GM23248 (cell line): ENCODE measurements around the gene SELENOF. TPM values are rescaled to one million over a fixed set of nuclear protein-coding genes. Genes with fewer than 3 reads are reported as not detected.

Experiments used
- DNase-seq: peaks from one replicate; pipeline ENCODE4 v3.0.0-alpha.2; 2015
- H2AFZ ChIP-seq: fragments of 200-600 bp; sonication (generic); 2 replicates; pipeline ENCODE4 v1.6.1; 2016; ENCODE audit warnings: antibody characterized with exemption
- H3F3A ChIP-seq: fragments of 200-600 bp; sonication (generic); 2 replicates; pipeline ENCODE4 v1.6.1; 2016; ENCODE audit warnings: mild to moderate bottlenecking, antibody characterized with exemption, mixed run types; ENCODE audit not compliant: insufficient read depth
- H3K27ac ChIP-seq: fragments of 200-600 bp; sonication (generic); 2 replicates; pipeline ENCODE4 v1.5.1; 2016; ENCODE audit warnings: mild to moderate bottlenecking
- H3K27me3 ChIP-seq: fragments of 200-600 bp; sonication (generic); replicated peaks from 2 replicates; pipeline ENCODE4 v1.6.1; 2016; ENCODE audit warnings: mild to moderate bottlenecking; ENCODE audit not compliant: insufficient read depth
- H3K36me3 ChIP-seq: fragments of 200-600 bp; sonication (generic); 2 replicates; pipeline ENCODE4 v1.6.1; 2016; ENCODE audit warnings: low read depth, mild to moderate bottlenecking
- H3K4me1 ChIP-seq: fragments of 200-600 bp; sonication (generic); 2 replicates; pipeline ENCODE4 v1.6.1; 2016; ENCODE audit warnings: mild to moderate bottlenecking; ENCODE audit not compliant: insufficient read depth
- H3K4me2 ChIP-seq: fragments of 200-600 bp; sonication (generic); one replicate; pipeline ENCODE4 v1.6.1; 2016; ENCODE audit warnings: mild to moderate bottlenecking; ENCODE audit not compliant: unreplicated experiment
- H3K4me3 ChIP-seq: fragments of 200-600 bp; sonication (generic); 2 replicates; pipeline ENCODE4 v1.5.1; 2016; ENCODE audit warnings: mild to moderate bottlenecking
- H3K79me2 ChIP-seq: fragments of 200-600 bp; sonication (generic); 2 replicates; pipeline ENCODE4 v1.6.1; 2016; ENCODE audit warnings: mild to moderate bottlenecking; ENCODE audit not compliant: insufficient read depth
- H3K9ac ChIP-seq: fragments of 200-600 bp; sonication (generic); 2 replicates; pipeline ENCODE4 v1.6.1; 2016; ENCODE audit warnings: mild to moderate bottlenecking
- H3K9me2 ChIP-seq: fragments of 200-600 bp; sonication (generic); 2 replicates; pipeline ENCODE4 v1.6.1; 2016; ENCODE audit warnings: mixed run types, mild to moderate bottlenecking, moderate library complexity; ENCODE audit not compliant: insufficient read depth
- H3K9me3 ChIP-seq: fragments of 200-600 bp; sonication (generic); one replicate; pipeline ENCODE4 v1.6.1; 2017; ENCODE audit warnings: low read depth
- H4K20me1 ChIP-seq: fragments of 200-600 bp; sonication (generic); 2 replicates; pipeline ENCODE4 v1.6.0; 2016; ENCODE audit not compliant: insufficient read depth
- EZH2 ChIP-seq: fragments of 200-600 bp; sonication (generic); IDR thresholded peaks from 2 replicates; pipeline ENCODE4 v1.6.1; 2018; ENCODE audit warnings: antibody characterized with exemption, mild to moderate bottlenecking; ENCODE audit not compliant: insufficient read depth, poor library complexity, severe bottlenecking
- EZH2phosphoT487 ChIP-seq: fragments of 200-600 bp; sonication (generic); IDR thresholded peaks from 2 replicates; pipeline ENCODE4 v1.6.1; 2018; ENCODE audit warnings: antibody characterized with exemption, moderate library complexity, mild to moderate bottlenecking, low read depth; ENCODE audit not compliant: insufficient read depth
- WGBS, 2 experiments: methylation state at CpG; one replicate each; pipeline ENCODE4 v1.1.6; 2015 to 2017; ENCODE audit warnings: low lambda C conversion rate in 2 of 2, low coverage in 1 of 2; ENCODE audit errors: missing lambda C conversion rate in 2 of 2; 5-methylcytosine and 5-hydroxymethylcytosine counted together
- in situ Hi-C: fragments of 300-500 bp; cut with MboI; formaldehyde crosslinking; loops from 2 replicates; pipeline ENCODE4 v1.15.0; 2020
- polyA plus RNA-seq: library from polyadenylated mRNA; unstranded; fragments of >200 nt; fragmentation: Nextera tagmentation; extraction: Ambion mirVana; gene quantifications from 2 replicates; pipeline ENCODE4 v1.2.1, GENCODE V29; 2016
- total RNA-seq: library from RNA; depleted of rRNA; stranded (reverse); fragments of >200 nt; shearing (Covaris generic); gene quantifications from 2 replicates; pipeline ENCODE4 v1.2.3, GENCODE V29; 2014

SELENOF gene
- total and polyA plus RNA-seq, 2 experiments from 2014 or later = 280 to 296 TPM

DNA sequence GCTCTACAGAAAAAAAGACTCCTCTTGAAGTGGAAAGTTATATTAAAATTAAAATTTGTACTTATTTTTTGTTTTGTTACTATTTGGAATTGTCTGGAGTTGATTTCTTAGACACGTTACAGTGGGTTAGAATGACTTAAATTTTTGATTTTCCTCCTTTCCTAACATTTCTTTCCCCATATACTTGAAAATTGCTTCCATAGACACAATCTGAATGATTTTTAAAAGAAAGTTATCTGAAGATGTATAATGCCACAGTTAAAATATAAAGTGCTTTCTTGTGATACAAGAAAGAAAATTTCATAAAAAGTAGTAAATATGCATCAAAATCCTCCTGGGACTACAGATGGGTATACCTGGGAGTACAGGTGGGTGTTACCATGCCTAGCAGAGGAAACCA is 2.8 kb upstream of the SELENOF start:
- no peak overlapping the region for H3K27ac ChIP-seq
- H3K4me3 ChIP-seq = no peak overlapping the region
- no peaks in the 10 kb centered on the region for H3K27me3 ChIP-seq
- H3K4me2 ChIP-seq = peak overlapping the region; percentile 97
- 72 to 79% methylated on average over 1 of the region's 1 CpG for WGBS, 2 experiments
- H3F3A ChIP-seq = peaks cover 5% of the 10 kb centered on the region; the same call in 1 of the 2 replicates
- H3K36me3 ChIP-seq = no peaks in the 10 kb centered on the region
- no peak for DNase-seq
- in situ Hi-C loops = no loop called here
- peak overlapping the region; percentile 94; the same call in 1 of the 2 replicates for H2AFZ ChIP-seq
- H4K20me1 ChIP-seq = peaks cover 5% of the 10 kb centered on the region; the same call in 1 of the 2 replicates
- no peaks in the 10 kb centered on the region for H3K9me3 ChIP-seq
- H3K9ac ChIP-seq = no peak overlapping the region; the same call in 1 of the 2 replicates
- peaks cover 80% of the 10 kb centered on the region for H3K79me2 ChIP-seq
- TF ChIP-seq EZH2phosphoT487 = no peak
- TF ChIP-seq EZH2 = no peak
- H3K4me1 ChIP-seq = peaks cover 17% of the 10 kb centered on the region
- no peaks in the 10 kb centered on the region for H3K9me2 ChIP-seq

DNA sequence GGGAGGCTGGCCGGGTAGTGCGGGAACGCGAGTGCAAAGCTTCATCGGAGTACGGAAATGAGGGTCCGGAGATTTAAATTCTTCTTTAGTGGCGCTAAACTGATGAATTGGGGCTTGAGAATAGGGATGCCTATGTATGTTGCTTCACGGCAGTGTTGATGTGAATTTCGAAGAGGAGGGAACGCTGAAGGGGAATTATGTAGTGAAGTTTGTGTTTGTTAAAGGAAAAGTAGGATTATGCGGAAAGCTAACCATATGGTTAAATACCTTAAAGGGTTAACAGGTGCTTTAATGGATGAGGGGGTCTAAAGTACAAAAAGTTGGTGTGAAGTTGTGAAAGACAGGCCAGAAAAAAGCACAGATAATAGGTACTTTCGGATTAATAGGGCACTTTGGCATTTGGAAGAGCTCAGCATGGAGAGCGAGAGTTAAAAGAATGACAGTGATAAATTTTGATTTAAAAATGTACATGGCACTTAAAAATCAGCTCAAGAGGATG is 1.9 kb upstream of the SELENOF start:
- Histone ChIP-seq H2AFZ (peak overlapping the region; percentile 94), H3K4me3 (peak overlapping the region; percentile 91), H3K27me3 (no peaks in the 10 kb centered on the region), H3K79me2 (peaks cover 80% of the 10 kb centered on the region), H3K9me3 (no peaks in the 10 kb centered on the region), H3F3A (peaks cover 5% of the 10 kb centered on the region; the same call in 1 of the 2 replicates), H3K4me1 (peaks cover 21% of the 10 kb centered on the region), H3K9me2 (no peaks in the 10 kb centered on the region), H4K20me1 (peaks cover 11% of the 10 kb centered on the region; the same call in 1 of the 2 replicates), H3K4me2 (peak overlapping the region; percentile 97), H3K36me3 (no peaks in the 10 kb centered on the region), H3K27ac (peak overlapping the region; percentile 35), H3K9ac (peak overlapping the region; percentile 78)
- DNase-seq = peak; percentile 15
- in situ Hi-C loops = no loop called here
- WGBS, 2 experiments = 4 to 7% methylated on average over 14 of the region's 14 CpGs
- no peak for TF ChIP-seq EZH2phosphoT487
- TF ChIP-seq EZH2 = no peak

- H3K27ac ChIP-seq = peak overlapping the region; percentile 35
- DNase-seq = peak; percentile 82
- H3K4me3 ChIP-seq = peak overlapping the region; percentile 91
- WGBS, 2 experiments = 1% methylated on average over 35 to 36 of the region's 43 CpGs
- TF ChIP-seq EZH2 = no peak
- TF ChIP-seq EZH2phosphoT487 = no peak
- H3K36me3 ChIP-seq = no peaks in the 10 kb centered on the region
- in situ Hi-C loops = loop anchor here (5.0 kb wide), 1 partner anchor 68 kb away; no protein-coding TSS in a partner anchor
- peak overlapping the region; percentile 97 for H3K4me2 ChIP-seq
- H3K4me1 ChIP-seq = peaks cover 21% of the 10 kb centered on the region
- peaks cover 5% of the 10 kb centered on the region; the same call in 1 of the 2 replicates for H3F3A ChIP-seq
- no peaks in the 10 kb centered on the region for H3K9me2 ChIP-seq
- H4K20me1 ChIP-seq = peaks cover 11% of the 10 kb centered on the region; the same call in 1 of the 2 replicates
- no peaks in the 10 kb centered on the region for H3K27me3 ChIP-seq
- H3K9ac ChIP-seq = peak overlapping the region; percentile 78
- no peaks in the 10 kb centered on the region for H3K9me3 ChIP-seq
- H3K79me2 ChIP-seq = peaks cover 80% of the 10 kb centered on the region
- H2AFZ ChIP-seq = peak overlapping the region; percentile 94
Measured at GRCh38 chr1:86914998-86915736, 1.2 kb upstream of the SELENOF start.

GRCh38 chr1:86914601-86914997 is 673 bp upstream of the SELENOF start, which contains the start of gene HS2ST1:
Gene HS2ST1 (plus strand): TSS chr1:86914635.
- peak within 1 kb of the TSS; percentile 96 for H3K27ac ChIP-seq
- peaks cover 11% of the 10 kb centered on the region; the same call in 1 of the 2 replicates for H4K20me1 ChIP-seq
- H3K9me2 ChIP-seq = no peaks in the 10 kb centered on the region
- WGBS, 2 experiments = 0 to 2% methylated on average over 14 to 44 of the region's 45 CpGs
- DNase-seq = no peak
- H3K27me3 ChIP-seq = no peaks in the 10 kb centered on the region
- peak within 1 kb of the TSS; percentile 94 for H2AFZ ChIP-seq
- peak within 1 kb of the TSS; percentile 93 for H3K4me3 ChIP-seq
- no peaks in the 10 kb centered on the region for H3K9me3 ChIP-seq
- H3F3A ChIP-seq = peaks cover 5% of the 10 kb centered on the region; the same call in 1 of the 2 replicates
- H3K36me3 ChIP-seq = no peaks in the 10 kb centered on the region
- H3K4me1 ChIP-seq = peaks cover 21% of the 10 kb centered on the region
- in situ Hi-C loops = loop anchor here (5.0 kb wide), 1 partner anchor 67 kb away; no protein-coding TSS in a partner anchor
- peaks cover 82% of the 10 kb centered on the region for H3K79me2 ChIP-seq
- no peak for TF ChIP-seq EZH2
- TF ChIP-seq EZH2phosphoT487 = no peak
- peak within 1 kb of the TSS; percentile 99 for H3K9ac ChIP-seq
- H3K4me2 ChIP-seq = peak within 1 kb of the TSS; percentile 98
